Central memory CD4-positive, alpha-beta T cell (primary cell): ENCODE measurements around the gene ZBTB26.
"Not testable (repeated sequence)": the region's sequence is repeated elsewhere in the genome, so short reads cannot be mapped to it uniquely, and the experiment has no call there.

Source experiments
- DNase-seq: peaks from one replicate; pipeline ENCODE4 v3.0.0; 2022

The ZBTB26 gene

DNA sequence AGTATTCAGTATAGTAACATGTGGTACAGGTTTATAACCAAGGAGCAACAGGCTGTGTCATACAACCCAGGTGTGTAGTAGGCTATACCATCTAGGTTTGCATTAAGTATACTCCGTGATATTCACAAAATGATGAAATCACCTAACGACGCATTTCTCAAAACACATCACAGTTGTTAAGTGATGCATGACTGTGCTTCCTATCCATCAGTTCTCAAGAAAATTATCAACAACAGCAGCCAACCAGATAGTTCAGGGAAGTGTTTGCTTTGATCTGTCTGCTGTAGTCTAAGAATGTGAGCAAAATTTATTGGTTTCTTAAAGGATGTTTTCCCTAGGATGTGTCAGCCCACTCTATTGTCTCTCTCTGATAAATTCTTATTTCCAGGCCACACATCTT is 7.4 kb downstream of the ZBTB26 start:
- no peak for DNase-seq

GRCh38 chr9:122922713-122923112 is 8.6 kb downstream of the ZBTB26 start:
- no peak for DNase-seq

- DNase-seq: no peak
Observed at GRCh38 chr9:122918310-122918709, 13.0 kb downstream of the ZBTB26 start.

- DNase-seq: peak; percentile 78
Observed at GRCh38 chr9:122912964-122913673, 18.2 kb downstream of the ZBTB26 start, which contains the start of gene ZBTB6. TSS of gene ZBTB6 (minus strand) at chr9:122913323. CDS start at chr9:122912072, 1,251 bp downstream.

DNA sequence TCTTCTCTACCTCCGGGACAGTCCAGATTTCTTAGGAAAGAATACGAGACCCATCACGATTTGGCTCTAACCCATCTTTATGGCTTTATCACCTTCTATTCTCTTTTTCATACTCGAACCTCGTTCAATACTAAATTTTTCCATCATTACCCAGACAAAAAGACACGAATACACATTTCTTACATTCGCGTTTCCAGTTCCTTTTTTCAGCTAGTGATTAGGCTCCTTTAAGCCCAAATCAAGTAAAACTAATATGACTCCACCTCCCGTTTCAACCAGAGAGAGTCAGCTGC is 18.7 kb downstream of the ZBTB26 start:
- no peak for DNase-seq

DNA sequence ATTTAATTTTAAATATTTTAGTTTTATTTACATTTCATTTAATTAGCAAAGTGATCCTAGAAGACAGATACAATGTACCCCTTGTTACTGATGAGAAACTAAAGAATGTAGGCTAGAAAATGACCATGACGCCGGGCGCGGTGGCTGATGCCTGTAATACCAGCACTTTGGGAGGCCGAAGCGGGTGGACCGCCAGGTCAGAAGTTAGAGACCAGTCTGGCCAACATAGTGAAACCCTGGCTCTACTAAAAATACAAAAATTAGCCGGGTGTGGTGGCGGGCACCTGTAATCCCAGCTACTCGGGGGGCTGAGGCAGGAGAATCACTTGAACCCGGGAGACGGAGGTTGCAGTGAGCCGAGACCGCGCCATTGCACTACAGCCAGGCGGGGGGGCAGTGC is 25.2 kb downstream of the ZBTB26 start:
- not testable (repeated sequence) for DNase-seq

- DNase-seq: peak; percentile 98
Observed at GRCh38 chr9:122904823-122905710, 26.2 kb downstream of the ZBTB26 start, which contains the start of gene RC3H2. TSS of gene RC3H2 (minus strand) at chr9:122905359. CDS start at chr9:122897509, 7,850 bp downstream.

- DNase-seq: peak; percentile 16
Observed at GRCh38 chr9:122904466-122904822, 26.9 kb downstream of the ZBTB26 start.

DNA sequence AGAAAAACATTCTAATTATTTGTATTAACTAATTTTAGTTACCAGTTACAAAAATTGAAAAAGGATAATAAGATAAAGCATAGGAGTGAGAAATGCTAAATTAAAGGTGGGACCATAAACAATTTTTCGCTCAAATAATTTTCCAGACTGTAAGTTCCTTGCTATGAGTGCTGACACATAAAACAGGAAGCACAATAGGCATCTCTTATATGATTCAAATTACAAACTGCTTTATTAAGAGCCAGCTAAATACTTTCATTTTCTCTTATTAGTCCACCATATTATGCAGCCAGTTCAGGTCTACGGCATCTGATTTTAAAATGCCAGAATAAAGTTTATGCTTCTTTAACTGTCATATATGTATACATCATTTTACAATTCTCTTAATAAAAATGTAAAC is 30.5 kb downstream of the ZBTB26 start:
- DNase-seq: peak; percentile 18

DNA sequence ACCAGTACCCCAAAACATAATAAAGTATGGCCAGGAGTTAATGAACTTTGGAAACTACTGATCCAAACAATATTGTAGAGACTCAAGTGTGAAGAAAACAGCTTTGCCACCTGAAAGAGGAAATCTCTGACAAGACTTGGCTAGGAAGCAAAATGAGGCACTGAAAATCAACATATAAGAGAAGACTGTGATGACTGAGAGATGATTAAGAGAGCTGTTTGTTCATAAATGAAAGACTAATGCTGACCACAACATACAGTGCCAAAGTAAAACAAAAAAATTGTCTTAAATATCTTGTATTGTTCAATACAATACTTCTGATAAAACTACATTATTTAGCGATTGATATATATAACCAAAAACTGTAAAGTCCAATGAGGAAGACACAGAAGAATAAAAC is 33.3 kb downstream of the ZBTB26 start:
- no peak for DNase-seq

GRCh38 chr9:122888480-122888879 is 42.8 kb downstream of the ZBTB26 start:
- DNase-seq: no peak

GRCh38 chr9:122883125-122883524 is 48.2 kb downstream of the ZBTB26 start:
- no peak for DNase-seq

- DNase-seq: no peak
Observed at GRCh38 chr9:122879443-122879842, 51.9 kb downstream of the ZBTB26 start.

- no peak for DNase-seq
Observed at GRCh38 chr9:122875523-122875922, 55.8 kb downstream of the ZBTB26 start.

- DNase-seq: not testable (repeated sequence)
Observed at GRCh38 chr9:122867276-122867675, 64.0 kb downstream of the ZBTB26 start.

DNA sequence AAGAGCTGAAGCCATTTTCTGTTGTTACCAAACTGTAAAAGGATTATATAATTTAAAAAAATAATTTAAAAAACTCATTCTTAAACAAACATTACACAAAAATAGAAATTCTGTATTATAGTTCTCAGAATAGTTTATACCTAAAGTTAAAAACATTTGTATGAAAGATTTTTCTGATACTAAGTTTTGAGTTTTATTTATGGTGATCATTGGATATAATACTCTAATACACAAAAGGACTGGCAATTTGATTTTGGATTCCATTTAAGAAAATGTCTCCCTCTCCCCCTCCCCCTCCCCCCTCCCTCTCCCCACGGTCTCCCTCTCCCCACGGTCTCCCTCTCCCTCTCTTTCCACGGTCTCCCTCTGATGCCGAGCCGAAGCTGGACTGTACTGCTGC is 65.2 kb downstream of the ZBTB26 start:
- DNase-seq: no peak
